HEK293 (cell line): Measurements from ENCODE around the gene PHF12.

Source experiments
- CTCF ChIA-PET: fragments of 350-600 bp; formaldehyde crosslinking; extraction: SDS; loops from one replicate; lab custom pipeline; 2021; ENCODE audit warnings: antibody characterized with exemption; lab: Yijun Ruan, JAX
- POLR2A ChIA-PET: fragments of 300-600 bp; formaldehyde crosslinking; extraction: SDS; loops from one replicate; lab custom pipeline; 2020; ENCODE audit warnings: antibody characterized with exemption, inconsistent platforms; lab: Yijun Ruan, JAX
- H3K27ac ChIP-seq: fragments of 200-500 bp; sonication (Bioruptor generic); 2 replicates; pipeline ENCODE4 v1.5.1; 2014; ENCODE audit warnings: low read depth, low read length, control low read depth, inconsistent platforms; ENCODE audit errors: extremely low read depth
- H3K36me3 ChIP-seq, 2 experiments: fragments of 200-500 bp in 1 of 2; sonication (Bioruptor generic) in 1 of 2; 1 replicate in 1 of 2; 2 replicates in 1 of 2; pipeline ENCODE4 v1.5.1; 2014 to 2017; ENCODE audit warnings: inconsistent platforms in 2 of 2, low read length in 2 of 2; ENCODE audit not compliant: control insufficient read depth in 2 of 2, insufficient read depth in 1 of 2
- H3K4me1 ChIP-seq: fragments of 200-500 bp; sonication (Bioruptor generic); 2 replicates; pipeline ENCODE4 v1.5.1; 2014; ENCODE audit warnings: mild to moderate bottlenecking, low read length, inconsistent platforms; ENCODE audit not compliant: control insufficient read depth, insufficient read depth
- H3K4me3 ChIP-seq: 2 replicates; pipeline ENCODE4 v1.5.1; 2011; ENCODE audit warnings: low read depth, mild to moderate bottlenecking, control low read depth, low read length, moderate library complexity
- H3K9me3 ChIP-seq: fragments of 200-500 bp; sonication (Bioruptor generic); 2 replicates; pipeline ENCODE4 v1.5.1; 2014; ENCODE audit warnings: low read depth, low read length, inconsistent platforms; ENCODE audit not compliant: control insufficient read depth, insufficient read depth
- EGR2 ChIP-seq: fragments of 450-650 bp; formaldehyde crosslinking; IDR thresholded peaks from 2 replicates; pipeline ENCODE4 v1.5.1; 2016; ENCODE audit warnings: low read depth, missing biosample characterization, missing genetic modification characterization
- GLIS2 ChIP-seq: fragments of 450-650 bp; formaldehyde crosslinking; IDR thresholded peaks from 2 replicates; pipeline ENCODE4 v1.5.1; 2016; ENCODE audit warnings: missing biosample characterization, missing genetic modification characterization
- IKZF3 ChIP-seq: fragments of 450-650 bp; IDR thresholded peaks from 2 replicates; pipeline ENCODE4 v1.5.0; 2018; ENCODE audit warnings: missing biosample characterization, mild to moderate bottlenecking, missing genetic modification characterization, moderate library complexity
- SCRT2 ChIP-seq: fragments of 450-650 bp; formaldehyde crosslinking; IDR thresholded peaks from 2 replicates; pipeline ENCODE4 v1.5.1; 2016; ENCODE audit warnings: missing biosample characterization, missing genetic modification characterization
- WT1 ChIP-seq: fragments of 450-650 bp; formaldehyde crosslinking; IDR thresholded peaks from 2 replicates; pipeline ENCODE4 v1.5.1; 2016; ENCODE audit warnings: missing biosample characterization, missing genetic modification characterization
- ZNF112 ChIP-seq: fragments of 450-650 bp; formaldehyde crosslinking; IDR thresholded peaks from 2 replicates; pipeline ENCODE4 v1.5.0; 2017; ENCODE audit warnings: missing biosample characterization, missing genetic modification characterization
- ZNF221 ChIP-seq: fragments of 450-650 bp; formaldehyde crosslinking; IDR thresholded peaks from 2 replicates; pipeline ENCODE4 v1.5.1; 2017; ENCODE audit warnings: missing biosample characterization, missing genetic modification characterization, borderline replicate concordance
- ZNF274 ChIP-seq, 2 experiments: fragments of 200-500 bp in 1 of 2; fragments of 450-650 bp in 1 of 2; sonication (Bioruptor generic) in 1 of 2; formaldehyde crosslinking in 1 of 2; IDR thresholded peaks; 2 replicates each; pipeline versions ENCODE4 v1.5.1 to v1.6.1; 2014 to 2016; ENCODE audit warnings: borderline replicate concordance in 1 of 2, inconsistent platforms in 1 of 2, low read length in 1 of 2, missing biosample characterization in 1 of 2, missing genetic modification characterization in 1 of 2
- ZNF335 ChIP-seq: fragments of 450-650 bp; formaldehyde crosslinking; conservative IDR thresholded peaks from 2 replicates; pipeline ENCODE4 v1.5.1; 2016; ENCODE audit warnings: missing biosample characterization, missing genetic modification characterization
- ZNF341 ChIP-seq: fragments of 450-650 bp; formaldehyde crosslinking; IDR thresholded peaks from 2 replicates; pipeline ENCODE4; 2016; ENCODE audit warnings: low read depth, missing biosample characterization, missing genetic modification characterization
- ZNF366 ChIP-seq: fragments of 450-650 bp; formaldehyde crosslinking; conservative IDR thresholded peaks from 2 replicates; pipeline ENCODE4 v1.5.1; 2016; ENCODE audit warnings: missing biosample characterization, missing genetic modification characterization
- ZNF394 ChIP-seq: fragments of 450-650 bp; formaldehyde crosslinking; IDR thresholded peaks from 2 replicates; pipeline ENCODE4 v1.5.1; 2016; ENCODE audit warnings: missing biosample characterization, missing genetic modification characterization, mild to moderate bottlenecking, moderate library complexity, borderline replicate concordance
- ZNF404 ChIP-seq: fragments of 450-650 bp; formaldehyde crosslinking; IDR thresholded peaks from 2 replicates; pipeline ENCODE4 v1.5.1; 2017; ENCODE audit warnings: missing biosample characterization, missing genetic modification characterization
- ZNF416 ChIP-seq: fragments of 450-650 bp; formaldehyde crosslinking; IDR thresholded peaks from 2 replicates; pipeline ENCODE4 v1.5.1; 2016; ENCODE audit warnings: missing biosample characterization, missing genetic modification characterization
- ZNF501 ChIP-seq: fragments of 450-650 bp; formaldehyde crosslinking; IDR thresholded peaks from 2 replicates; pipeline ENCODE4 v1.5.1; 2016; ENCODE audit warnings: missing biosample characterization, missing genetic modification characterization
- ZNF514 ChIP-seq: fragments of 450-650 bp; formaldehyde crosslinking; IDR thresholded peaks from 2 replicates; pipeline ENCODE4 v1.5.1; 2016; ENCODE audit warnings: missing biosample characterization, missing genetic modification characterization
- ZNF548 ChIP-seq: fragments of 450-650 bp; formaldehyde crosslinking; IDR thresholded peaks from 2 replicates; pipeline ENCODE4 v1.5.1; 2016; ENCODE audit warnings: missing biosample characterization, missing genetic modification characterization
- ZNF549 ChIP-seq: fragments of 450-650 bp; IDR thresholded peaks from 2 replicates; pipeline ENCODE4 v1.5.1; 2018; ENCODE audit warnings: missing biosample characterization, missing genetic modification characterization, mild to moderate bottlenecking, inconsistent platforms, moderate library complexity
- ZNF555 ChIP-seq: fragments of 450-650 bp; formaldehyde crosslinking; conservative IDR thresholded peaks from 2 replicates; pipeline ENCODE4 v1.5.1; 2017; ENCODE audit warnings: missing biosample characterization, mild to moderate bottlenecking, missing genetic modification characterization, inconsistent platforms
- ZNF785 ChIP-seq: fragments of 450-650 bp; formaldehyde crosslinking; IDR thresholded peaks from 2 replicates; pipeline ENCODE4 v1.5.1; 2016; ENCODE audit warnings: missing biosample characterization, missing genetic modification characterization
- ZSCAN23 ChIP-seq: fragments of 450-650 bp; formaldehyde crosslinking; IDR thresholded peaks from 2 replicates; pipeline ENCODE4 v1.5.1; 2016; ENCODE audit warnings: missing biosample characterization, missing genetic modification characterization
- TF ChIP-seq, protein P1 (sequence below): fragments of 450-650 bp; formaldehyde crosslinking; IDR thresholded peaks from 2 replicates; pipeline ENCODE4 v1.5.1; 2016; ENCODE audit warnings: missing biosample characterization, missing genetic modification characterization
- TF ChIP-seq, protein P2 (sequence below): fragments of 450-650 bp; formaldehyde crosslinking; IDR thresholded peaks from 2 replicates; pipeline ENCODE4 v1.5.1; 2017; ENCODE audit warnings: missing biosample characterization, missing genetic modification characterization
- TF ChIP-seq, protein P3 (sequence below): fragments of 450-650 bp; formaldehyde crosslinking; IDR thresholded peaks from 2 replicates; pipeline ENCODE4 v1.5.1; 2016; ENCODE audit warnings: missing biosample characterization, missing genetic modification characterization
- TF ChIP-seq, protein P4 (sequence below): fragments of 450-650 bp; formaldehyde crosslinking; IDR thresholded peaks from 2 replicates; pipeline ENCODE4 v1.5.1; 2016; ENCODE audit warnings: missing biosample characterization, missing genetic modification characterization

PHF12 gene

DNA sequence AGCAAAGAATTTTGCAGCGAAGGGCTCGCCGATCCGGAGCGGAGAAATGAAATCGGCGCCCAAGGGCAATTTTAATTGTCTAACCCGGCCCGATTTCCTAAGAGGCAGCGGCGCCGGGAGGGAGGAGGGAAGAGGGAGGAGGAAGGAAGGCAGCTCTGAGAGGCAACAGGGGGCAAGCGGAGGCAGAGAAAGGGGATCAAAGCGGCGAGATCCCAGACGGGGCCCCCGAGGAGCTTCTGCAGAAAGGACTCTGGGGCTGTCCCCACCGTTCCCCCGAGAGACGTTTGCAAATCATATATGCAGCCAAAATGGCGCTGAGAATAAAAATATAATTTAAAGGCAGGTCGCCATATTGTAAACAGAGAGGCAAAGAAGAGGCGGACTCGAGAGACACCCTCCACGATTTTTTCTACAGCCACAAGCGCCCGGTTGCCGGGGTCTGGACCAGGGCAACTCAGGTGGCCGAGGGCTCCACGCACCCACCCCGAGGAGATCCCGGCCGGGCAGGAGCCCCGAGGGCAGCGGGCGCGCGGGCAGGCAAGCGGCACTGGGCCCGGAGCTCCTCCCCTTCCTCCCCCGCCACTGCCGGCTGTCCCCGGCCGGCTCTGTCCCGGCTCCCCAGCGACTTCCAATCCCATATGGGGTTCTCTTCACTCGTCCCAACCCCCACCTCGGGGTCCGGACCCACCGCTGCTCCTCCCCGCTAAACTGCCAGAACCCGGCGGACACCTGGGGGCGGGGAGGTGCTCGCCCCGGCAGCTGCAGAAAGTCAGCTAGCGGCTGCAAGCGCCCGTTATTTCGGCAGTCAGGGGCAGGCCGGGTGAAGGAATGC, 1.9 kb downstream of the PHF12 start (continued):
- peak; percentile 74 for TF ChIP-seq GLIS2 (tag by site-specific recombination)

DNA sequence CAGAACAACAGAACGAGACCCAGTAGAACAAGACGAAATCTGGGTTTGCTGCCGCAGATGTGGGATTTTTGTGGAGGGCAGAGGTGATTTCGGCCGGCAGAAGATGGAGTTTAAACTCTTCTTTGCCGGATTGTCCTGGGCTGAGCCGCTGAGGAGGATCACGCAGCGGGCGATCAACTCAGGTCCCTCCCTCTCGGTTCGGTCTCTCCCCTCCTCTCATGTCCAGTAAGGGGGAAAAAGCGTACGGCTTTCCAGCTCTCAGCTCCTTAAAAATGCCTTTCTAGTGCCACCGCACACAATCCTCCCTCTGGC, 2.5 kb downstream of the PHF12 start:
- peak; percentile 66 for TF ChIP-seq ZNF366 (tag by site-specific recombination)
- TF ChIP-seq ZNF501 (tag by site-specific recombination) = no peak
- no peak for TF ChIP-seq ZNF274 (IDR thresholded peaks at IDR 0.05; ENCODE audit: low read length)
- TF ChIP-seq ZNF274 (tag by site-specific recombination; IDR thresholded peaks at IDR 0.05; ENCODE audit: borderline replicate concordance) = no peak
- TF ChIP-seq ZNF549 (tag by site-specific recombination) = no peak
- TF ChIP-seq, protein P1, sequence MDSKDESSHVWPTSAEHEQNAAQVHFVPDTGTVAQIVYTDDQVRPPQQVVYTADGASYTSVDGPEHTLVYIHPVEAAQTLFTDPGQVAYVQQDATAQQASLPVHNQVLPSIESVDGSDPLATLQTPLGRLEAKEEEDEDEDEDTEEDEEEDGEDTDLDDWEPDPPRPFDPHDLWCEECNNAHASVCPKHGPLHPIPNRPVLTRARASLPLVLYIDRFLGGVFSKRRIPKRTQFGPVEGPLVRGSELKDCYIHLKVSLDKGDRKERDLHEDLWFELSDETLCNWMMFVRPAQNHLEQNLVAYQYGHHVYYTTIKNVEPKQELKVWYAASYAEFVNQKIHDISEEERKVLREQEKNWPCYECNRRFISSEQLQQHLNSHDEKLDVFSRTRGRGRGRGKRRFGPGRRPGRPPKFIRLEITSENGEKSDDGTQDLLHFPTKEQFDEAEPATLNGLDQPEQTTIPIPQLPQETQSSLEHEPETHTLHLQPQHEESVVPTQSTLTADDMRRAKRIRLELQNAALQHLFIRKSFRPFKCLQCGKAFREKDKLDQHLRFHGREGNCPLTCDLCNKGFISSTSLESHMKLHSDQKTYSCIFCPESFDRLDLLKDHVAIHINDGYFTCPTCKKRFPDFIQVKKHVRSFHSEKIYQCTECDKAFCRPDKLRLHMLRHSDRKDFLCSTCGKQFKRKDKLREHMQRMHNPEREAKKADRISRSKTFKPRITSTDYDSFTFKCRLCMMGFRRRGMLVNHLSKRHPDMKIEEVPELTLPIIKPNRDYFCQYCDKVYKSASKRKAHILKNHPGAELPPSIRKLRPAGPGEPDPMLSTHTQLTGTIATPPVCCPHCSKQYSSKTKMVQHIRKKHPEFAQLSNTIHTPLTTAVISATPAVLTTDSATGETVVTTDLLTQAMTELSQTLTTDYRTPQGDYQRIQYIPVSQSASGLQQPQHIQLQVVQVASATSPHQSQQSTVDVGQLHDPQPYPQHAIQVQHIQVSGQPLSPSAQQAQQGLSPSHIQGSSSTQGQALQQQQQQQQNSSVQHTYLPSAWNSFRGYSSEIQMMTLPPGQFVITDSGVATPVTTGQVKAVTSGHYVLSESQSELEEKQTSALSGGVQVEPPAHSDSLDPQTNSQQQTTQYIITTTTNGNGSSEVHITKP (tag by site-specific recombination) = no peak
- TF ChIP-seq ZNF404 (tag by site-specific recombination) = no peak
- no peak for TF ChIP-seq ZNF416
- no peak for TF ChIP-seq ZNF548 (tag by site-specific recombination)
- TF ChIP-seq, protein P2, sequence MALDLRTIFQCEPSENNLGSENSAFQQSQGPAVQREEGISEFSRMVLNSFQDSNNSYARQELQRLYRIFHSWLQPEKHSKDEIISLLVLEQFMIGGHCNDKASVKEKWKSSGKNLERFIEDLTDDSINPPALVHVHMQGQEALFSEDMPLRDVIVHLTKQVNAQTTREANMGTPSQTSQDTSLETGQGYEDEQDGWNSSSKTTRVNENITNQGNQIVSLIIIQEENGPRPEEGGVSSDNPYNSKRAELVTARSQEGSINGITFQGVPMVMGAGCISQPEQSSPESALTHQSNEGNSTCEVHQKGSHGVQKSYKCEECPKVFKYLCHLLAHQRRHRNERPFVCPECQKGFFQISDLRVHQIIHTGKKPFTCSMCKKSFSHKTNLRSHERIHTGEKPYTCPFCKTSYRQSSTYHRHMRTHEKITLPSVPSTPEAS (tag by site-specific recombination) = no peak
- TF ChIP-seq, protein P3, sequence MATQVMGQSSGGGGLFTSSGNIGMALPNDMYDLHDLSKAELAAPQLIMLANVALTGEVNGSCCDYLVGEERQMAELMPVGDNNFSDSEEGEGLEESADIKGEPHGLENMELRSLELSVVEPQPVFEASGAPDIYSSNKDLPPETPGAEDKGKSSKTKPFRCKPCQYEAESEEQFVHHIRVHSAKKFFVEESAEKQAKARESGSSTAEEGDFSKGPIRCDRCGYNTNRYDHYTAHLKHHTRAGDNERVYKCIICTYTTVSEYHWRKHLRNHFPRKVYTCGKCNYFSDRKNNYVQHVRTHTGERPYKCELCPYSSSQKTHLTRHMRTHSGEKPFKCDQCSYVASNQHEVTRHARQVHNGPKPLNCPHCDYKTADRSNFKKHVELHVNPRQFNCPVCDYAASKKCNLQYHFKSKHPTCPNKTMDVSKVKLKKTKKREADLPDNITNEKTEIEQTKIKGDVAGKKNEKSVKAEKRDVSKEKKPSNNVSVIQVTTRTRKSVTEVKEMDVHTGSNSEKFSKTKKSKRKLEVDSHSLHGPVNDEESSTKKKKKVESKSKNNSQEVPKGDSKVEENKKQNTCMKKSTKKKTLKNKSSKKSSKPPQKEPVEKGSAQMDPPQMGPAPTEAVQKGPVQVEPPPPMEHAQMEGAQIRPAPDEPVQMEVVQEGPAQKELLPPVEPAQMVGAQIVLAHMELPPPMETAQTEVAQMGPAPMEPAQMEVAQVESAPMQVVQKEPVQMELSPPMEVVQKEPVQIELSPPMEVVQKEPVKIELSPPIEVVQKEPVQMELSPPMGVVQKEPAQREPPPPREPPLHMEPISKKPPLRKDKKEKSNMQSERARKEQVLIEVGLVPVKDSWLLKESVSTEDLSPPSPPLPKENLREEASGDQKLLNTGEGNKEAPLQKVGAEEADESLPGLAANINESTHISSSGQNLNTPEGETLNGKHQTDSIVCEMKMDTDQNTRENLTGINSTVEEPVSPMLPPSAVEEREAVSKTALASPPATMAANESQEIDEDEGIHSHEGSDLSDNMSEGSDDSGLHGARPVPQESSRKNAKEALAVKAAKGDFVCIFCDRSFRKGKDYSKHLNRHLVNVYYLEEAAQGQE = no peak
- TF ChIP-seq IKZF3 = peak; percentile 16; the same call in 1 of the 2 replicates
- 0 out of 2 replicates have a peak, but pooled peaks have one; percentile 51 for TF ChIP-seq WT1 (tag by site-specific recombination)
- no peak for TF ChIP-seq ZNF394
- no peak for TF ChIP-seq ZNF514 (tag by site-specific recombination)
- TF ChIP-seq ZNF555 (tag by site-specific recombination) = no peak
- peak; percentile 63 for TF ChIP-seq ZNF341 (tag by site-specific recombination)
- no peak for TF ChIP-seq ZNF335 (tag by site-specific recombination)
- no peak for TF ChIP-seq ZNF785
- TF ChIP-seq ZNF112 (tag by site-specific recombination) = no peak
- TF ChIP-seq ZSCAN23 = no peak
- TF ChIP-seq EGR2 = no peak
- no peak for TF ChIP-seq ZNF221 (tag by site-specific recombination)
- peak; percentile 27; the same call in 1 of the 2 replicates for TF ChIP-seq SCRT2 (tag by site-specific recombination)
- TF ChIP-seq, protein P4, sequence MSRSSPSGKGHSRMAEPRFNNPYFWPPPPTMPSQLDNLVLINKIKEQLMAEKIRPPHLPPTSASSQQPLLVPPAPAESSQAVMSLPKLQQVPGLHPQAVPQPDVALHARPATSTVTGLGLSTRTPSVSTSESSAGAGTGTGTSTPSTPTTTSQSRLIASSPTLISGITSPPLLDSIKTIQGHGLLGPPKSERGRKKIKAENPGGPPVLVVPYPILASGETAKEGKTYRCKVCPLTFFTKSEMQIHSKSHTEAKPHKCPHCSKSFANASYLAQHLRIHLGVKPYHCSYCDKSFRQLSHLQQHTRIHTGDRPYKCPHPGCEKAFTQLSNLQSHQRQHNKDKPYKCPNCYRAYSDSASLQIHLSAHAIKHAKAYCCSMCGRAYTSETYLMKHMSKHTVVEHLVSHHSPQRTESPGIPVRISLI = no peak

More for the DNA sequence above, 2.5 kb downstream of the PHF12 start:
- ChIA-PET CTCF (interaction anchor here (0.6 to 18.9 kb wide), 8 partner anchors 17 to 199 kb away, joined by 3 to 680 read pairs (median 4); no protein-coding TSS in a partner anchor), POLR2A (interaction anchor here (1.2 to 2.3 kb wide), 5 partner anchors 9 to 222 kb away, joined by 3 to 48 read pairs (median 10); partner anchors contain the start of genes FLOT2, NEK8 and TLCD1)
- Histone ChIP-seq H3K36me3 (peaks cover 19 to 21% of the 10 kb centered on the region in 2 experiments), H3K27ac (peak overlapping the region; percentile 81), H3K4me1 (peaks cover 18% of the 10 kb centered on the region), H3K4me3 (peak overlapping the region; percentile 87), H3K9me3 (no peaks in the 10 kb centered on the region)
